OCI-LY7 (cell line): Measurements from ENCODE around the gene TTC28. TPM values are rescaled to one million over a fixed set of nuclear protein-coding genes. Genes with fewer than 3 reads are reported as not detected.

Source experiments
- BruUV-seq: library from RNA; stranded (reverse); fragments of 400-500 nt; replicated peaks from 2 replicates; lab custom pipeline; 2021; lab: Mats Ljungman, UMichigan
- CTCF ChIA-PET: fragments of 300-600 bp; sonication (Branson Sonifier 250); formaldehyde crosslinking; loops from one replicate; lab custom pipeline; 2022; ENCODE audit warnings: antibody characterized with exemption; ENCODE audit not compliant: unreplicated experiment; lab: Charles Lee
- POLR2A ChIA-PET: fragments of 300-600 bp; sonication (Branson Sonifier 250); formaldehyde crosslinking; loops from one replicate; lab custom pipeline; 2022; ENCODE audit warnings: antibody characterized with exemption; lab: Charles Lee
- DNase-seq: peaks from one replicate; pipeline ENCODE4 v3.0.0-alpha.2; 2015; ENCODE audit warnings: low spot score
- H2AFZ ChIP-seq: fragments of 200-600 bp; sonication (generic), shearing (Covaris generic); 2 replicates; pipeline ENCODE4 v1.6.1; 2014; ENCODE audit warnings: mild to moderate bottlenecking, antibody characterized with exemption, low read length, moderate library complexity
- H3K27ac ChIP-seq: fragments of 200-600 bp; sonication (generic); 2 replicates; pipeline ENCODE4 v1.5.1; 2014; ENCODE audit warnings: mixed run types, low read depth, mild to moderate bottlenecking, moderate library complexity, low read length, inconsistent platforms; ENCODE audit not compliant: poor library complexity, severe bottlenecking
- H3K36me3 ChIP-seq: fragments of 200-600 bp; sonication (generic); 2 replicates; pipeline ENCODE4 v1.6.1; 2014; ENCODE audit warnings: mild to moderate bottlenecking, antibody characterized with exemption, low read length, moderate library complexity, mixed read lengths; ENCODE audit not compliant: insufficient read depth
- H3K4me1 ChIP-seq: fragments of 200-600 bp; sonication (generic); 2 replicates; pipeline ENCODE4 v1.5.1; 2014; ENCODE audit warnings: mild to moderate bottlenecking, low read length; ENCODE audit not compliant: insufficient read depth, poor library complexity, severe bottlenecking
- H3K4me2 ChIP-seq: fragments of 200-600 bp; sonication (generic); 2 replicates; pipeline ENCODE4 v1.6.1; 2014; ENCODE audit warnings: mild to moderate bottlenecking, low read length
- H3K4me3 ChIP-seq: fragments of 200-600 bp; sonication (generic); 2 replicates; pipeline ENCODE4 v1.5.1; 2014; ENCODE audit warnings: mild to moderate bottlenecking, low read depth, low read length; ENCODE audit not compliant: poor library complexity, severe bottlenecking
- H3K79me2 ChIP-seq: fragments of 200-600 bp; sonication (generic); 2 replicates; pipeline ENCODE4 v1.6.1; 2016; ENCODE audit warnings: low read depth, mild to moderate bottlenecking, low read length, moderate library complexity, mixed read lengths; ENCODE audit not compliant: insufficient read depth
- H3K9me2 ChIP-seq: fragments of 200-600 bp; sonication (generic); 2 replicates; pipeline ENCODE4 v1.6.1; 2016; ENCODE audit warnings: mild to moderate bottlenecking, low read length, mixed read lengths; ENCODE audit not compliant: insufficient read depth
- H3K9me3 ChIP-seq: fragments of 200-600 bp; sonication (generic); 2 replicates; pipeline ENCODE4 v1.6.1; 2014; ENCODE audit warnings: mild to moderate bottlenecking, mixed run types, low read length, mixed read lengths
- H4K20me1 ChIP-seq: fragments of 200-600 bp; sonication (generic); 2 replicates; pipeline ENCODE4 v1.6.1; 2014; ENCODE audit warnings: mild to moderate bottlenecking, antibody characterized with exemption, low read length, moderate library complexity, mixed read lengths; ENCODE audit not compliant: insufficient read depth
- CTCF ChIP-seq: fragments of 200-600 bp; sonication (generic); conservative IDR thresholded peaks from 2 replicates; pipeline ENCODE4 v1.5.1; 2014; ENCODE audit warnings: mild to moderate bottlenecking, antibody characterized with exemption, low read length, moderate library complexity, mixed read lengths
- EZH2phosphoT487 ChIP-seq: fragments of 200-600 bp; sonication (generic); IDR thresholded peaks from 2 replicates; pipeline ENCODE4 v1.6.1; 2018; ENCODE audit warnings: low read depth, borderline replicate concordance, mild to moderate bottlenecking, mixed run types, antibody characterized with exemption, low read length, moderate library complexity, mixed read lengths
- intact Hi-C: fragments of 100-400 bp; cut with micrococcal nuclease; formaldehyde crosslinking; loops from one replicate; pipeline ENCODE4 v1.10.0; 2022; ENCODE audit not compliant: unreplicated experiment
- total RNA-seq, 2 experiments: library from RNA; depleted of rRNA in 1 of 2; stranded (reverse); fragments of >200 nt in 1 of 2; shearing (Covaris generic) in 1 of 2; gene quantifications; 2 replicates each; pipeline ENCODE4 v1.2.3, GENCODE V29; 2014 to 2022

The TTC28 gene
- total RNA-seq, 2 experiments from 2014 or later: under 0.01 to 0.55 TPM

DNA sequence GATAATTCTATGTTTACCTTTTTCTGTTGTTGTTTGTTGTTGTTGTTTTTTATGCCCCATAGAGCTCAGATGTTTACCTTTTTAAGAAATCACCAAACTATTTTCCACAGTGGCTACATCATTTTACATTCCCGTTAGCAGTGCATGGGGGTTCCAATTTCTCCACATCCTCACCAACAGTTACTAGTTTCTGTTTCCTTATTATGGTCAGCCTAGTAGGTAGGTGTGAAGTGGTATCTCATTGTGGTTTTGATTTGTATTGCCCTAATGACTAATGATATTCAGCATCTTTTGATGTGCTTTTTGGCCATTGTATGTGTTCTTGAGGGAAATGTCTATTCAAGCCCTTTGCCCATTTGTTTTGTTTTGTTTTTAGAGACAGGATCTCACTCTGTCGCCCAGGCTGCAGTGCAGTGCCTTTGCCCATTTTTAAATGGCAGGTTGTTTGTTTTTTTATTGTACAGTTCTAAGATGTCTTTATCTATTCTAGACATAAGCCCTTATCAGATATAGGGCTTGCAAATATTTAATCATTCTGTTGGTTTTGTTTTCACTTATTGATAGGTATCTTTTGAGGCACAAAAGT is 34.5 kb upstream of the TTC28 start:
- intact Hi-C loops: no loop called here
- H2AFZ ChIP-seq: no peak overlapping the region
- TF ChIP-seq EZH2phosphoT487 (no peak), CTCF (no peak)
- no peaks in the 10 kb centered on the region for H3K4me1 ChIP-seq
- H3K9me2 ChIP-seq: no peaks in the 10 kb centered on the region
- H4K20me1 ChIP-seq: no peaks in the 10 kb centered on the region
- BruUV-seq: TSS peak; percentile 17
- no peaks in the 10 kb centered on the region for H3K79me2 ChIP-seq
- DNase-seq: no peak
- CTCF ChIA-PET: no interaction called here
- POLR2A ChIA-PET: interaction anchor here (0.6 kb wide), 1 partner anchor 759 kb away, joined by 3 read pairs; no protein-coding TSS in a partner anchor
- no peak overlapping the region for H3K27ac ChIP-seq
- no peak overlapping the region for H3K4me2 ChIP-seq
- peaks cover 81% of the 10 kb centered on the region for H3K36me3 ChIP-seq
- no peak overlapping the region for H3K4me3 ChIP-seq
- no peaks in the 10 kb centered on the region for H3K9me3 ChIP-seq

- CTCF ChIA-PET: no interaction called here
- no peaks in the 10 kb centered on the region for H4K20me1 ChIP-seq
- H3K9me2 ChIP-seq: no peaks in the 10 kb centered on the region
- TF ChIP-seq CTCF: no peak
- TF ChIP-seq EZH2phosphoT487: no peak
- H3K36me3 ChIP-seq: peaks cover 70% of the 10 kb centered on the region
- intact Hi-C loops: no loop called here
- no peak overlapping the region for H2AFZ ChIP-seq
- H3K4me3 ChIP-seq: no peak overlapping the region
- DNase-seq: no peak
- no peak overlapping the region for H3K4me2 ChIP-seq
- H3K9me3 ChIP-seq: no peaks in the 10 kb centered on the region
- H3K4me1 ChIP-seq: peaks cover 5% of the 10 kb centered on the region
- H3K27ac ChIP-seq: no peak overlapping the region
- no peaks in the 10 kb centered on the region for H3K79me2 ChIP-seq
- POLR2A ChIA-PET: no interaction called here
- BruUV-seq: no TSS peak
These were observed 32.5 kb upstream of the TTC28 start for GRCh38 chr22:28711820-28712777.

GRCh38 chr22:28711341-28711740 is 31.7 kb upstream of the TTC28 start:
- no peak for TF ChIP-seq CTCF
- no peak for TF ChIP-seq EZH2phosphoT487
- ChIA-PET CTCF (no interaction called here), POLR2A (no interaction called here)
- H3K36me3 ChIP-seq: peaks cover 69% of the 10 kb centered on the region
- H4K20me1 ChIP-seq: no peaks in the 10 kb centered on the region
- H3K9me2 ChIP-seq: no peaks in the 10 kb centered on the region
- DNase-seq: no peak
- no peak overlapping the region for H2AFZ ChIP-seq
- intact Hi-C loops: no loop called here
- peaks cover 12% of the 10 kb centered on the region for H3K4me1 ChIP-seq
- H3K4me2 ChIP-seq: no peak overlapping the region
- H3K27ac ChIP-seq: no peak overlapping the region
- no TSS peak for BruUV-seq
- H3K79me2 ChIP-seq: no peaks in the 10 kb centered on the region
- no peaks in the 10 kb centered on the region for H3K9me3 ChIP-seq
- no peak overlapping the region for H3K4me3 ChIP-seq
